Esophagus muscularis mucosa (tissue), 4 donors: ENCODE data around the gene ZNF280B. TPM values are rescaled to one million over a fixed set of nuclear protein-coding genes. Genes with fewer than 3 reads are reported as not detected.

Source experiments
- DNase-seq: peaks from one replicate; pipeline ENCODE4 v3.0.0-alpha.2; 2017; ENCODE audit errors: extremely low spot score
- H3K27ac ChIP-seq, 4 donors: fragments of 200-600 bp; sonication (generic); replicated peaks in 1 of 4; 1 replicate in 3 of 4; 2 replicates in 1 of 4; pipeline ENCODE4 v1.5.1; 2016 to 2019; ENCODE audit warnings: mild to moderate bottlenecking in 1 of 4
- H3K27me3 ChIP-seq, 4 donors: fragments of 200-600 bp; sonication (generic); one replicate each; pipeline versions ENCODE4 v1.5.1 to v1.6.0; 2016 to 2019
- H3K36me3 ChIP-seq, 4 donors: fragments of 200-600 bp; sonication (generic); one replicate each; pipeline ENCODE4 v1.5.1; 2016 to 2019
- H3K4me1 ChIP-seq, 4 donors: fragments of 200-600 bp; sonication (generic); one replicate each; pipeline ENCODE4 v1.5.1; 2016 to 2019
- H3K4me3 ChIP-seq, 4 donors: fragments of 200-600 bp; sonication (generic); 1 replicate in 2 of 4; 2 replicates in 2 of 4; pipeline ENCODE4 v1.5.1; 2016 to 2019; ENCODE audit warnings: mild to moderate bottlenecking in 4 of 4, moderate library complexity in 1 of 4
- H3K9me3 ChIP-seq, 4 donors: fragments of 200-600 bp; sonication (generic); 1 replicate in 3 of 4; 2 replicates in 1 of 4; pipeline ENCODE4 v1.5.1; 2016 to 2019
- EP300 ChIP-seq: sonication (generic); formaldehyde crosslinking; IDR thresholded peaks from one replicate; pipeline ENCODE4 v1.6.1; 2017; ENCODE audit warnings: antibody characterized with exemption
- POLR2A ChIP-seq: fragments of 450-650 bp; IDR thresholded peaks from one replicate; pipeline ENCODE4 v1.6.1; 2017; ENCODE audit warnings: antibody characterized with exemption, moderate library complexity, mild to moderate bottlenecking, low read depth
- POLR2AphosphoS5 ChIP-seq, 2 donors: sonication (generic); formaldehyde crosslinking; IDR thresholded peaks; one replicate each; pipeline ENCODE4 v1.6.1; 2017; ENCODE audit warnings: antibody characterized with exemption in 2 of 2
- WGBS: methylation state at CpG from one replicate; pipeline ENCODE4 v1.1.5; 2018; 5-methylcytosine and 5-hydroxymethylcytosine counted together
- intact Hi-C: fragments of 100-400 bp; cut with DNase I; formaldehyde crosslinking; loops from one replicate; pipeline ENCODE4 v1.15.1; 2023
- total RNA-seq, 4 donors: library from RNA; depleted of rRNA; stranded (reverse); fragments of >200 nt; gene quantifications; one replicate each; pipeline versions ENCODE4 v1.1.0 to v1.2.1, GENCODE V29; 2016
- TF ChIP-seq, protein P1 (sequence below), 3 experiments: fragments of 200-600 bp in 2 of 3; fragments of 450-650 bp in 1 of 3; sonication (generic) in 2 of 3; IDR thresholded peaks; one replicate each; pipeline ENCODE4 v1.5.1; 2017 to 2019; ENCODE audit warnings: antibody characterized with exemption in 3 of 3, mild to moderate bottlenecking in 2 of 3, moderate library complexity in 1 of 3

The ZNF280B gene
- total RNA-seq, 4 donors from 2014 or later, result 0.33 to 0.71 (median 0.55) TPM

DNA sequence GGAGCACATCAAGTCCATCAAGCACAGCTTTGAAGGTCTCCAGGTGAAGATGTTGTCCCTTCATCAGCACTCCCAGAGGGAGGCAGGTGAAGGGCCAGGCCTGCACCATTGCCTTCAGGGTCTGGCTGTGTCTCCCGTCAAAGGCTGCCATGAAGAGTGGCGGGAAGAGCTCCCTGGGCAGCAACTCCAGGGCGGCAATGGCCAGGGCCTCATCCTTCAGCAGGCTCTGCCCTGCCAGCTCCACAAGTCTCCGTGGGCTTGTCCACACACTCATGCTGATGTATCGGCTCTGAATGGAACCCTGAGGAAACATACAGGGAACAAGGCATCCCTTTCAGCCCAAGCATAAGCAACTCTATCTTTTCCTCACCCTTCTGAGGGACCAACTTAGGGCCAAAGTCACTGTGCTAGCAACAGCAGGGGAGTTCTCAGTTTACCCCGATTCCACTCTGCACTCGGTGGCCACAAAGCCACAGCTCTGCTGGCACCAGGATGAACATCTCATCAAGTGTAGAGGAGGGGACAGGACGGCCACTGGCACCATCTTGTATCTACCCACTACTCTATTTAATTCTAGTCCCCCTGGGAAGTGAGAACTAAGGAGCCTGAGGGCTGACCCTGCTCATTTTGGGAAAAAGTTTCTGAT, 42.4 kb upstream of the ZNF280B start:
- no peaks in the 10 kb centered on the region for H3K9me3 ChIP-seq
- no peak for DNase-seq
- no peaks in the 10 kb centered on the region for H3K27me3 ChIP-seq
- 92% methylated on average over 6 of the region's 8 CpGs for WGBS
- no peak for TF ChIP-seq POLR2AphosphoS5 (IDR thresholded peaks at IDR 0.05)
- TF ChIP-seq, protein P1, sequence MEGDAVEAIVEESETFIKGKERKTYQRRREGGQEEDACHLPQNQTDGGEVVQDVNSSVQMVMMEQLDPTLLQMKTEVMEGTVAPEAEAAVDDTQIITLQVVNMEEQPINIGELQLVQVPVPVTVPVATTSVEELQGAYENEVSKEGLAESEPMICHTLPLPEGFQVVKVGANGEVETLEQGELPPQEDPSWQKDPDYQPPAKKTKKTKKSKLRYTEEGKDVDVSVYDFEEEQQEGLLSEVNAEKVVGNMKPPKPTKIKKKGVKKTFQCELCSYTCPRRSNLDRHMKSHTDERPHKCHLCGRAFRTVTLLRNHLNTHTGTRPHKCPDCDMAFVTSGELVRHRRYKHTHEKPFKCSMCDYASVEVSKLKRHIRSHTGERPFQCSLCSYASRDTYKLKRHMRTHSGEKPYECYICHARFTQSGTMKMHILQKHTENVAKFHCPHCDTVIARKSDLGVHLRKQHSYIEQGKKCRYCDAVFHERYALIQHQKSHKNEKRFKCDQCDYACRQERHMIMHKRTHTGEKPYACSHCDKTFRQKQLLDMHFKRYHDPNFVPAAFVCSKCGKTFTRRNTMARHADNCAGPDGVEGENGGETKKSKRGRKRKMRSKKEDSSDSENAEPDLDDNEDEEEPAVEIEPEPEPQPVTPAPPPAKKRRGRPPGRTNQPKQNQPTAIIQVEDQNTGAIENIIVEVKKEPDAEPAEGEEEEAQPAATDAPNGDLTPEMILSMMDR (IDR thresholded peaks at IDR 0.05), result no peak
- TF ChIP-seq POLR2A, result no peak
- no peak for TF ChIP-seq EP300
- no peak overlapping the region for H3K4me3 ChIP-seq
- no peaks in the 10 kb centered on the region for H3K4me1 ChIP-seq
- H3K36me3 ChIP-seq, result no peaks in the 10 kb centered on the region
- H3K27ac ChIP-seq, result no peak overlapping the region
- intact Hi-C loops, result no loop called here

DNA sequence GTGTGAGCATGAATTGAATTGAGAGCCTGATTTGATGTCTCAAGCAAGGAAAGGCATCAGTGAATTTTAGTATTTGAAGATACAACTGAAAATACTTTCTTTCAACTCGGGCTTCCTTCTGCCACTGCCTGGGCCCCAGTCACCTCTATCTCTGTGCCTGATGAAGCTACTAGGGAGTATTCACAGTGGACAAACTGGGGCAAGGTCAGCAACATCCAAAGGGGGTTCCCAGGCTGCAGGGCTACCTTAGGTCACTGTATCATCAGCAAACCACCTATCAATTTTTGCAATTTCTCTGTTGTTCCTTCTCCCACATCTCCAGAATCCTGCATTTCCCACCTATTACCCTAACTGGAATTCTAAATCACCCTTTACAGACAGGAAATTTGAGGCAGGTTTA, 40.4 kb upstream of the ZNF280B start:
- Histone ChIP-seq H3K27ac (no peak overlapping the region), H3K9me3 (no peaks in the 10 kb centered on the region), H3K36me3 (no peaks in the 10 kb centered on the region), H3K4me1 (no peaks in the 10 kb centered on the region), H3K4me3 (no peak overlapping the region), H3K27me3 (peaks cover 0 to 11% (median 0%) of the 10 kb centered on the region in 4 donors)
- intact Hi-C loops, result no loop called here
- no peak for DNase-seq
- TF ChIP-seq, protein P1 (IDR thresholded peaks at IDR 0.05), result no peak
- no peak for TF ChIP-seq EP300
- TF ChIP-seq POLR2AphosphoS5 (IDR thresholded peaks at IDR 0.05), result no peak
- TF ChIP-seq POLR2A, result no peak
- WGBS, result 85% methylated on average over 1 of the region's 1 CpG

DNA sequence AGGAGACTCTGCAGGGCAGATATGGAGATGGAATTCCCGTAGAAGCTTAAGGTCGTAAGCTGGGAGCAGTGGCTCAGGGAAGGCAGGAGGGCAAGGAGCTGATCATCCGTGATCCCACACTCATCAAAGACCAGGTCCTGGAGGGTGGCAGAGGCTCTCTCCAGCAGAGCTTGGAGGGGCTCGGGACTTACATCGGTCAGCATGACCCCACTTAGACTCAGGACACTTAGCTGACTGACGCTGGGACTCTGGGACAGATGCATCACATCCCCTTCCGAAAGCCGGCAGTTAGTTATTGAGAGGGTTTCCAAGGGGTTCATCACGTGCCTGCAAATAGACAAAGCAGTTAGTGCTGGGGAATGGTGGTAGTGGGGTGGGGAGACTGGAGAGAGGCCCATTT, 39.8 kb upstream of the ZNF280B start:
- Histone ChIP-seq H3K9me3 (no peaks in the 10 kb centered on the region), H3K4me3 (no peak overlapping the region), H3K27me3 (peaks cover 0 to 11% (median 0%) of the 10 kb centered on the region in 4 donors), H3K36me3 (no peaks in the 10 kb centered on the region), H3K4me1 (no peaks in the 10 kb centered on the region), H3K27ac (no peak overlapping the region)
- intact Hi-C loops, result no loop called here
- 66% methylated on average over 3 of the region's 9 CpGs for WGBS
- no peak for TF ChIP-seq POLR2AphosphoS5 (IDR thresholded peaks at IDR 0.05)
- TF ChIP-seq POLR2A, result no peak
- TF ChIP-seq EP300, result no peak
- TF ChIP-seq, protein P1 (IDR thresholded peaks at IDR 0.05), result no peak
- DNase-seq, result no peak

DNA sequence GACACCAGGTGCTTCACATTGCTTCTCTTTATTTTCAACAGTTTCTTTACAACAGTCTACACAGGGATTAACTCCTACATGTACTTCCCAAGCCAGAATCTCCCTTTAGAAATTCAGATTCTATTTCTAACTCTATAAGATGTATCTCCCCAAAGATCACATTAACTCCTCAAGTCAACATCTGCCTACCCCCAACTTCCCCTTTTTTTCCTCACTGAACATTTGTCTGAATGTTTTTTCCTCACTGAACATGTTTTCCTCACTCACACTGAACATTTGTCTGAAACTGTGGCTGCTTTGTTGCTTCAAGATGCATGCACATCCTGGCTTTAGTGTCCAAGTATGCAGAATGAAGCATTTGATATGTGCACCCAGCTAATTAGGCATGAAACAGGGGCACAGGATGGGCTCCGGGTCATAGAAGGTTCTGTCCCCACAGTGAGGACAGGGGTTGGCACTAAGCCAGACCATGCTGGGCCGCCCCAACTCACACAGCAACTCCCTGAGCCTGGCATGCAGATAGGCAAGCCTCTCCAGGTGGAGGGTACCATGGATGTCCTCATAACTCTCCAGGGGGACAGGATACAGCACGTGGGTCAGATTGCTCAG, 39.3 kb upstream of the ZNF280B start:
- Histone ChIP-seq H3K9me3 (no peaks in the 10 kb centered on the region), H3K27me3 (peaks cover 0 to 11% (median 0%) of the 10 kb centered on the region in 4 donors), H3K27ac (no peak overlapping the region), H3K36me3 (no peaks in the 10 kb centered on the region), H3K4me1 (no peaks in the 10 kb centered on the region), H3K4me3 (no peak overlapping the region)
- no peak for DNase-seq
- WGBS, result 70% methylated on average over 2 of the region's 3 CpGs
- TF ChIP-seq EP300, result no peak
- TF ChIP-seq POLR2A, result no peak
- no peak for TF ChIP-seq POLR2AphosphoS5 (IDR thresholded peaks at IDR 0.05)
- TF ChIP-seq, protein P1 (IDR thresholded peaks at IDR 0.05), result no peak
- intact Hi-C loops, result no loop called here

DNA sequence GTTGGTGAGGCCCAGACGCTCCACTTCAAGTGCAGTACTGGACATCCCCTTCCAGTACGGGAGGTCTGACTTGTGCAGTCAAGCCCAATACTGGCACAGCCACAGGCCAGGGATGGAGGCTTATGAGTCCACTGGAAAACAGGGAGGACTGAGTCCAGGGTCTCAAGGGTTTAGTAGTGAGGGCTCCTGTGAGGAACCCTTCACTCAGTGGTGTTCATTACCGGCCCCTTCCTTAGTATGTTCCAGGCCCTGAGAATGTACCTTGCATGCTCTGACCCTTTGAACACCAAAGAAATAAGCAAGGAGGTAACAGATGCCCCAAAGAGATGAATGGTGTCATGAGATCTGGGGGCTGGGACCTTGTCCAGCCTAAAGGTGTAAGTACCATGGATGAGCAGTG, 38.7 kb upstream of the ZNF280B start:
- 86% methylated on average over 3 of the region's 3 CpGs for WGBS
- no peak for TF ChIP-seq POLR2AphosphoS5 (IDR thresholded peaks at IDR 0.05)
- TF ChIP-seq POLR2A, result no peak
- TF ChIP-seq, protein P1 (IDR thresholded peaks at IDR 0.05), result no peak
- H3K27ac ChIP-seq, result no peak overlapping the region
- no peaks in the 10 kb centered on the region for H3K36me3 ChIP-seq
- H3K9me3 ChIP-seq, result no peaks in the 10 kb centered on the region
- DNase-seq, result no peak
- peaks cover 0 to 16% (median 0%) of the 10 kb centered on the region in 4 donors for H3K27me3 ChIP-seq
- H3K4me1 ChIP-seq, result no peaks in the 10 kb centered on the region
- H3K4me3 ChIP-seq, result no peak overlapping the region
- intact Hi-C loops, result no loop called here
